HG03108 (cell line): ENCODE data around the gene STK4.
"Not testable (repeated sequence)": the region's sequence is repeated elsewhere in the genome, so short reads cannot be mapped to it uniquely, and the experiment has no call there.

ENCODE experiments used
- ATAC-seq: cut with Tn5 transposase; IDR thresholded peaks from one replicate; pipeline ENCODE4 v1.9.1; 2021; ENCODE audit warnings: moderate library complexity; ENCODE audit not compliant: unreplicated experiment

The STK4 gene

DNA sequence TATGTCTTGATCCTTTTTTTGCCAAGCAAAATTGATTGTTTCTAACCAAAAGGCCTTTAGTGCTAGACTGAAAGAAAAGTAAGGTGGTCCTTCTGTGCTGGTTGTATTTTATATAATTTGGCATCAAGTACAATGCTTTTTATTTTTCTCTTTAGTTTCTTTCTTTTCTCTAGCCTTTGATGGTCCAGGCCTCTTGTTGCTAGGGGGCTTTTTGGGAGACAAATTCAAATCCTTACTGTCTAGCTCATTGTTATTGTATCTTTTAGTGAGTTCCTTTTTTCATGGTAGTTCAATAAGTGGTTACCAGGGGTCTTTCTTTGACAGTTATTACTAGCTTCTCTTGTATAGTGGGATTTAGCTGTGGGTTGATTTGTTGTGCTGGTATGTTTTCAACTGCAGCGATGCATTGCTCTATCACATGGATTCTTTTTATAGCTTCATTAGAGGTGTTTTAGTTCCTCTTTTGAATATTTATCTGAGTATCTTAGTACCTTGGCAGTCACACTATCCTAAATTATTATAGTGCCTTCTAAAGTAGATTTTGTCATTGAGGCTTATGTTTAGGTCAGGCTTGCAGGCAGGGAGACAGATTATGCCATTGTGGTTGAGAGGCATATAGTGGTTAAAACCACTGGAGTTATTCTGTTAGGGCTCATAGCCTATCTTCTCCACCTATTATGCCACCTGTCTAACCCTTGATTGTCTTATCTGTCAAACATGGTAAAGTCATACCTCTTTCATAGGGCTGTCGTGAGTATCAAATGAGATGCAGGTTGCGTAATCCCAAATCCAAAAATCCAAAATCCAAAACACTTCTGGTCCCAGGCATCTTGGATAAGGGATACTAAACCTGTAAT is 85.1 kb downstream of the STK4 start:
- ATAC-seq = no peak

DNA sequence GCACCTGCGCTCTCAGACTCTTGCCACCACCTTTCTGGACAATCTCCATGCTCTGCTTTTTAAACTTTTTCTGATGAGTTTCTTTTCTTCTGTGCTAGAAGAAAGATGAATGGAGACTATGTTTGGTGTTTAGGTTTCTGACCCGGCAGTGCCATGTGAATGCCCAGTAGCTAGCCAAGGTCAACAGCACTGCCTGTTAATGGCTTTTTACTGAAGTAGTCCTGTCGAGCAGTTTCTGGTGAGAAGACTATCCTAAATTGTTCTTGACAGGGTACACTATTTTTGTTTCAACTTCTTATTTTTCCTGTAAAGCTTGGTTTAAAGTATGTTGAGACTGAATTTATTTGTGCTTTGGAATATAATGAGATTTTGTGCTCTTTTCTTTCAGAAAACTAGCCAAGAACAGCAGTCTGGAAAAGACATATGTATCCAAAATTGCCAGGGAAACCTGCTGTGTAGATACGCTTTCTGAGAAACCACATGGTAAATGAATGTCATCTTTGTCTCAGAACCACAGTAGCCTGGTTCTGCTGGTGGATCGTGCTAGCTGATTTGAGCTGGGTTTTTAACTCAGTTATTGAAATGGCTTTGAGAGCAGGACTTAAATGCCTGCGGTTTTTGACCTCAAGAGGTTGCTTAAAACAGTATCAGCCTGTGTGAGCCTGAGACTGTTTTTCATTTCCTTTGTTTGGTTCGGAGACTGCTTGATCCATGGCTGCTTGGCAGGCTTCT is 86.6 kb downstream of the STK4 start:
- peak; percentile 57 for ATAC-seq

DNA sequence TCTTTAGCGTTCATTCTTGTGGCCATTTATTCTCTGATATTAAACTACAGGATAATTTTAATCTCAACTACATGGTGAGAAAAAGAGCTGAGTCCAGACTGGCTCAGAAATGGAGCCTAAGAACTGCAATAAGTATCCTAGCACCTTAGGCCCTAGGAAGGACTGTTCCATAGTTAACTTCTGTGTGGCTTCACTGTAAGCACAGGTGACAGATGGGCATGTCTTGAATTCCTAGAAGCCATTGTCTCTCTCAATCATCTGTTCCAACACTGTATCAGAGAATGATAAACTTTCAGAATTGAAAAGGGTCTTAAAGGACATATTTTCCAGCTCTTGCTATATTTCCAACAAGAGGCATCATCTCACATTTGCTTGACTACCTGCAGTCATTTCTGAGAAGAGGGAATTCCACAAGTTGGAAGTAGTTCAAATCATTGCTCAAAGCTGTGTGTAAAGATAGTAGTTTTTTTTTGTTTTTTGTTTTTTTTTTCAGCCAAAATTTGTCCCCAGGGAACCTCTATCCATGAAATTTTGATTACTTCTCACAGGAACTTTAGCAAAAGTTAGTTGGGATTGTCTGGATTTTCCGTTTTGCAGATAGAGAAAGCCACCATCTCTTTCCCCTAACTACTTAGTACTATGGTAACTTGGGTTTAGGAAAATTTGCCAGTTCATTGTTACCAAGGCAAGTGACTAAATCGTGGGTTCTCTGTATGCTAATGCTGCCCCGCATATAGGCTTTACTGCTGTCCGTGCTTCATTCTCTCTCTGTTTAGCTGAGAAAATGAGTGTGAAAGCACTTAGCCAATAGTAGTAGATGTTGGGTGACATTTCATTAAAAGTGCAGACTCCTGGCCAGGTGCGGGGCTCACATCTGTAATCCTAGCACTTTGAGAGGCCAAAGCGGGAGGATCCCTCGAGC is 87.4 kb downstream of the STK4 start:
- no peak for ATAC-seq

DNA sequence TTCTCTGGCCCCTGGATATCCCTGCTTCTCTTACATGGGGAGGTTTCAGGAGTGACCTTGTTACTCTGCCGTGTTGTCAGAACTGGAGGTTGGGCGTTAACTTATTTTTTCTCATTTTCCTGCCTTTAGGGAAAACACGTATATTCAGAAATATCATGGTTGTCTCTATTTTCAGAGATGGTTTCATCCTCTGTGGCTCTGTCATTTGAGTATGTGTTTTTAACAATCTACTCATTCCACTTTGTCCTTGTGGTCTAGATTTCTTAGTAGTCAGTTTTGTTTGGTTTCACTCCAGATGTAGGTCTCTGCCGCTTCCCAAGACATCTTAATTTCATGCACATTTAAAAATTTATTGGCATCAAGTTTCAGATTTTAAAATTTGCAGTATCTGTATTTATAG is 88.7 kb downstream of the STK4 start:
- ATAC-seq = no peak

DNA sequence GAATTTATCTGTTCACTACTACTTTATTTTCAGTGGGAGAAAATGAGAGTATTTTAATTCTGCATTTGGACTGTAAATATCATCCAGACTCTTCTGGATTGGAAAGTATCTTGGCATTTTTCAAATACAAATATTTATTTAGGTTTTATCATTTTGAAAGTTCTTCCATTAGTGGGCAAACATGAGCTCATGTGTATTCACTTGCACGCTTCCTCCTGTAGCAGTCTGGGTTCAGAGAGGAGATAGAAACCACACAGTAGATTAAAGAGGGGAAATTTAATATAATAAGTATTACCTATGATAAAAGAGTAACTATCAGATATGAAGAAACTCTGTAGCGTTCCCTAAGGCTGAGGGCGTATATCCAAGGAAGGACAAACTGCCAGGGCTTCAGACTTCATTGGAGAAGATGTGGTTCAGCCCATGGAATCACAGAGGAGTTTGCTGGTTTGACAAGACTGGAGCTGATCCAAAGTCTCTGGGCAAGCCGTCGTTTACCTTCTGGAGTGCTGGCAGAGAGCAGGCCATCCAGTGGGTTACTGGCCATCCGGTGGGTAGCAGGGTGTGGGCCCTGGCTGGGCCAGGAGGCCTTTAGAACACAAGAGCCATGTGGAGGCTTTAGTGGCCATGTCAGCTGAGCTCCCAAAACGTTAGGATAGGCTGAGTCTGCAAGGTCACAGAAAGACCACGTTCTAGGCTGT is 90.3 kb downstream of the STK4 start:
- no peak for ATAC-seq

DNA sequence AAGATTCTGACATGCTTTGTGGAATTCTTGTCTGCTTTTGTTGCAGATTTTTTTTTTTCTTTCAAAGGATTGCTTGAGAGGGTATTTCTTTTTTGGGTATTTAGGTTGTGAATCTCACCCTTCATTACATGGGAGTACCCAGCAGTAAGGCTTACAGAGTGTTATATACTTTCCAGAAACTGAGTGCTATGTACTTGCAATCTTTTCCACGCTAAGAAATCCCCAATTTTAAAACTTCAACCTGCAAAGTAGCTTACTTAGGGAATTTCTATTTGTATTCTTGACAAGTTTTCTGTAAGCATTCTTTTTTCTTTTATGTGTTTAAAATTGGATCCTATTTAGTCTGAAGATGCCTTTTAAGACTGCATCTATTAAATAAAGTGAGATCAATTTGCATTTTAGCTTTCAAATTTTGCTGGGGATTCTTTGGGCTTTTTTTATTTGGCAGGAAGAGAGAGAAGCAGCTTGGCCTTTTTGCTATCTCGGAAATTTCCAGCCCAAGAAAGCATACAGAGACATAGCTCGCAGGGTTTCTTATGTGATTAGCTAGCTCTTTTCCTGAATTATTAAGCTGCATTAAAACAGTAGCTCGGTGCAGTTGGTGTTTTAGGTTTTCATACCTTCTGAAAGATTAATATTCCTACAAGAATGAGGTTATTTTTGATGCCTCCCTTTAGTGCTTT is 92.0 kb downstream of the STK4 start:
- no peak for ATAC-seq

DNA sequence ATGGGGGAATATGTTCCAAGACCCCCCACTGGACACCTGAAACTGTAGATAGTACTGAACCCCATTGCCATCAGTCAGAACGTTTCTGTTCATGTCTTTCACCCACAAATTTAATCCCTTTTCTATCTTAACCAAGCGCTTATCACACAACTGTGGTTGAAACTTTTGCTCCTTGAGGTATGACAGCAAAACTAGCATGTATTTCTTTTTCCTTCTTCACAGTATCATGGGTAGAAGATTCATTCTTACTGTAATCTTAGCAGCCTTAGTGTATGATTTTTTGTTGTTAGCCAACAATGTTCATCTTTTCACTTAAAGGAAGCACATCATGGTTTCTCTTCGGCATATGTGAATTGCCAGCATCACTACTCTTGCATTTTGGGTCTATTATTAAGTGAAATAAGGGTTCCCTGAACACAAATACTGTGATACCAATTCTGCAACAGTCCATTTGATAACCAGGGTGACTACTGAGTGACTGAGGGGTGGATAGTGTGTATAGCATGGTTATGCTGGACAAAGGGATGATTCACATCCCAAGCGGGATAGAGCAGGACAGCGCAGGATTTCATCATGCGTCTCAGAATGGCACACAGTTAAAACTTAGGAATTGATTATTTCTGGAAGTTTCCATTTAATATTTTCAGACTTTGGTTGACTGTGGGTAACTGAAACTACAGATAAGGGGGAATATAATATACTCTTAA is 92.9 kb downstream of the STK4 start:
- ATAC-seq = no peak

DNA sequence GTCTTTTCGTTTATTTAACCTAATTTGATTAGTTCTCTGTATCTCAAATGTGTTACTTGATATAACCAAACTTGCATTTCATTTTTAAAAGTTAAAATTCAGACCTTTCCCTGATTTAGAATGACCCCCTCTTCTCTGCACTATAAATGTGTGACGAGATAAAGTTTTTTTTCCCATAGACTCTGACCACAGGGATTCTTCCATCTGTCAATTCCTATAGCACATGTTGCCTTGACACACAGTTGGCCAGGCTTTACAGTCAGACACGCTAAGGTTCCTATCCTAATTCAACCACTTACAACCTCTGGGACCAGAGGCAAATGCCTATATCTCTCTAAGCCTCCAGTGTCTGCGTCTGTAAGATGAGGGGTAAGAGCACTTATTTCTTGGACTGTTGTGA is 94.0 kb downstream of the STK4 start:
- no peak for ATAC-seq

DNA sequence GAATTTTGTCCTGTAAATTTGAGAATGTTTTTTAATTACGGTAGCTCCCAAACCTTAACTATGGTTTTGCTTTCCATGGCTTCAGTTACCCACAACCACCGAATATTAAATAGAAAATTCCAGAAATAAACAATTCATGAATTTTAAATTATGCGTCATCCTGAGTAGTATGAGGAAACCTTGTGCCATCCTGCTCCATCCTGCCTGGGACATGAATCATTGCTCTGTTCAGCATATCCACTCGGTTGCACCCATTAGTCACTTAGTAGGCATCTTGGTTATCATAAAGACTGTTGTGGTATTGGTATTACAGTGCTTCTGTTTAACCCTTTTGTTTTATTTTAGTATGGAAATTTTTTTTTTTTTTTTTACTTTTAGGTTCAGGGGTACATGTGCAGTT is 94.9 kb downstream of the STK4 start:
- no peak for ATAC-seq

DNA sequence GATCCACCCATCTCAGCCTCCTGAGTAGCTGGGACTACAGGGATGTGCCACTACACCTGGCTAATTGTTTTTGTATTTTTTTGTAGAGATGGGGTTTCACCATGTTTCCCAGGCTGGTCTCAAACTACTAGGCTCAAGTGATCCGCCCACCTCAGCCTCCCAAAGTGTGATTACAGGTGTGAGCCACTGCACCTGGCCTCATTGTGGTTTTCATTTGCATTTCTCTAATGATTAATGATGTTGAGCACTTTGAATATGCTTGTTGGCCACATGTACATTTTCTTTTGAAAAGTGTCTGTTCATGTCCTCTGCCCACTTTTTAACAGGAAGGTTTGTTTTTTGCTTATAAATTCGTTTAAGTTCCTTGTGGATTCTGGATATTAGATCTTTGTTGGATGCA is 96.8 kb downstream of the STK4 start:
- ATAC-seq = not testable (repeated sequence)

DNA sequence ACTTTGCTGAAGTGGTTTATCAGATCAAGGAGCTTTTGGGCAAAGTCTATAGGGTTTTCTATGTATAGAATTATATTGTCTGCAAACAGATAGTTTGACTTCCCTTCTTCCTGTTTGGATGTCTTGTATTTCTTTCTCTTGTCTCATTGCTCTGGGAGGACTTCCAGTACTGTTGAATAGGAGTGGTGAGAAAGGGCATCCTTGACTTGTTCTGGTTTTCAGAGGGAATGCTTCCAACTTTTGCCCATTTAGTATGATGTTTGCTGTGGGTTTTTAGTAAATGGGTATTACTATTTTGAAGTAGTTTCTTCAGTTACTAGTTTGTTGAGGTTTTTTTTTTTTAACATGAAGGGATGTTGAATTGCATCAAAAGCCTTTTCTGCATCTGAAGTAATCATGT is 98.5 kb downstream of the STK4 start:
- no peak for ATAC-seq

DNA sequence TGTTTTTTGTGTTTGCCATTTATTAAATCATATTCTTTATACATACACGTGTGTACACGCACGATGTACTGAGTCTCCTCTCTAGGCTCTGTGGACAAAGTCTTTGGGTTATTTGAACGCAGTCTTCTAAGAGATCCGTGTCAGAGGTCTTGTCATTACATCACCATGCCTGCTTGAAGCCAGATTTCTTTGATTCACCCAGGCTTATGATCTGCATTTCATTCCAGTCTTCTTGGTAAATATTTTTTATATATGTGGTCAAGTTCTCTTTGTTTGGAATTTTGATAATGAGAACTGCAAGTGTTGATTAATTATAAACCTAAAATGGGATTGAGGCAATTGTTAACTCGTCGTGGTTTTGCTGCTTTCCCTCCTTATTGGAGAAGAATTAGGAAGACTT is 100.1 kb downstream of the STK4 start:
- ATAC-seq = no peak

DNA sequence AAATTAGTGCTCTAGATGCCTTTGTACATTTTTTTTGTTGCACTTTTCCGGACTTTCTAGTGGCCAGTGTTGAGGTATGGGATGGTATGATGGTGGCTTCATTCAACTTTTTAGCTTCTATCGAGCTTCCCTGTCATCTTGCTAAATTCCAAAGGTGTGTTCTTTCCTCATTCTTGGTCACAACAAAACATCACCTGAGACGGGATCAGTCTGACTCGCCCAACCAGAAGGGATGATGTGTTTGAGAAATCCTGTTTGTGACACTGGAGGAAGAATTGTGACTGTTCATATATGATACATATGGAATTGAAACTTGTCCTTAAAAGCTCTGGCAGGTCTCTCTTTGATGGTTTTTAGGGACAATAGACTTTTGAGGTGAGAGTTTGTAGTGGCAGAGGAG is 100.8 kb downstream of the STK4 start:
- no peak for ATAC-seq

DNA sequence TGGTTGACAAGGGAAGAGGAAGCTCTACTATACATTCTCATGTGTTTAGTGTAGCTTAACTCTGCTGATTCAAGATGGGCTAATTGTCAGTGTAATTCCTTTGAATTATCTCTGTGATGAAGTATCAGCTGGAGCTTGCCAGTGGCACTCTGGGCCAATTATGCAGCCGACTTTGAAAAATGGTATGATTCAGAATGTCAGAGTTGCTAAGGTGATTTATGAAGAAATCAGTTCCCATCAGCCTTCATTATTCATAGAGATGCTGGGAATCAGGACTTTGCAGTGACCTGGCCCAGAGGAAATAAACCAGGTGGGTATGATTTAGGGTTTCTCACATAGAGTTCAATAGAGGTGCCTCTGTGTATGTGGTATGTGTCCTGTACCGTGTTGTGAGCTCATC is 101.2 kb downstream of the STK4 start:
- ATAC-seq = no peak

DNA sequence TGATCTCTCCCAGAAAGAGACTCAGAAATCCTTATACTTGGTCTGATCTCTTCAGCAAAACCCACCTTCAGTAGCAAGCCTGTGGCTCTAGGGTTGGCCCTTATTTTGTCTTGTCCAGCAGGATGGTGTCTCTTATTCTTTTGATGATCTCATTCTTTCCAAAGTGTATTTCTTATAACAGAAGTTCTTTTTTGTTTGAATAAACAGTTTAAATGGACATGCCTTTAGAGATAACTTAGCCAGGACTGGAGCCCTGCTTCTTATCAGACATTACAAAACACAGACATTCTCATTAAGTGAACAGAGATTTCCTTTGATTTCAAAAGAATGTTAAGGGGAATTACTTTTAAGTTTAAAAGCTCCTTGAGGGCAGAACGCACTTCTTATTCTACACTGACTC is 102.9 kb downstream of the STK4 start:
- ATAC-seq = no peak

DNA sequence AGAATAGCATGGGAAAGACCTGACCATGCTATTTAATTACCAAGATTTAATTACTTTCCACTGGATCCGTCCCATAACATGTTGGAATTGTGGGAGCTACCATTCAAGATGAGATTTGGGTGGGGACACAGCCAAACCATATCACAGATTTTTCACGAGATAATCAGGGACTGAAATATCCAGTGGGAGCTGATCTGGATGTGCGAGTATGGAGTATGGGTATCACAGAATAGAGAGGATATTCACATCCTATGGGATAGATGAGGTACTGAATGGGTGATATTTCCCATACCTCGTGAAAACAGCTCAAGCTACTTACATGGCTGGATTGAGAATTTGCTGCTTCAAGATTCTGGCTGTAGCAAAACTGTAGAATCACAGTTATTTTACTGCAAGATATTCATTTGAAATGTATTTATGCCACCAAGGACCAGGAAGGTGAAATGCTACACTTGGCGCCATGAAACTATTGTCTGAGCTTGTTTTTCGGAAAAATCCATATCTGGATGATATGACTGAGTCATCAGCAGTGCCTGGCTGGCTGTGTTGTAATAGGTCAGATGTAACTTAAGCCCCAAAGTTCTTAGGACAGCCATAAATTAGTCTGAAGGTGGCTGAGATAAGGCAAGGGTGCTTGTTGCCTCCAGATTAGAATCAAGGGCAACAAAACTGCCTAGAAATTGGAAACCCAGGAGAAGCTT is 104.8 kb downstream of the STK4 start:
- ATAC-seq = no peak

DNA sequence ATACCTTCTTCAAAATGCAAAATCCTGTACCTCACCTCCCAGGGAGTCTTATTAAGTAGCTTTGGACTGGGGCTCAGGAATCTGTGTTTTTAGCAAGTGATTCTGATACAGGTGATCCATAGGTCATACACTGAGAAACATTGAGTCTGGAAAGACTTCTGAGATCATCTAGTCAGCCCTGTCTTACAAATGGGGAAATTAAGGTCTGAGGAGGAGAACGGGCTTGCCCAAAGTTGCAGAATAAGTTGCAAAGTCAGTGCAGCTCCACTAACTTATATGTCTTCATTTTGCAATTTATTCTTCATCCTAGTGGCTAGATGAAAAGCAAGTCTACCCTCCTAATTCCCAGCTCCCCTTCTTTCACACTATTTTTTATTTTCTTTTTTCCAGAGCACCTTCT is 105.8 kb downstream of the STK4 start:
- no peak for ATAC-seq

DNA sequence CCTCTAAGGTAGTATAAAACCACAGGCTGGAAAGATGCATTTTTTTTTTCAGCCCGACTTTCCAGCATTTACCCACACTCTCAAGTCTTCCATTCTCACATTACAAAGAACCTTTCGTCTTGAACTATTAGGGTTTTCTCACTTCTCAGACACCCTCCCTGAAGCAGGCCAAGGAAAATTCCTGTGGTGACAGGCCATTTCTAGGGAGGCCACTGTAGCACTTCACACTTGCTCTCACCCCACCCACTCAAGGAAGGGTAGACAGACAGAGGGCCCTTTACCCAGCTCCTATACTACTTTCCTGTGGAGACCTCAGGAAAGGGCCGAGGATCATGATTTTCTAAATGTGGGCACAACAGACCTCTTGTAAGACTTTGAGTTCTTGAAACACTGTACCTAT is 106.9 kb downstream of the STK4 start:
- no peak for ATAC-seq

DNA sequence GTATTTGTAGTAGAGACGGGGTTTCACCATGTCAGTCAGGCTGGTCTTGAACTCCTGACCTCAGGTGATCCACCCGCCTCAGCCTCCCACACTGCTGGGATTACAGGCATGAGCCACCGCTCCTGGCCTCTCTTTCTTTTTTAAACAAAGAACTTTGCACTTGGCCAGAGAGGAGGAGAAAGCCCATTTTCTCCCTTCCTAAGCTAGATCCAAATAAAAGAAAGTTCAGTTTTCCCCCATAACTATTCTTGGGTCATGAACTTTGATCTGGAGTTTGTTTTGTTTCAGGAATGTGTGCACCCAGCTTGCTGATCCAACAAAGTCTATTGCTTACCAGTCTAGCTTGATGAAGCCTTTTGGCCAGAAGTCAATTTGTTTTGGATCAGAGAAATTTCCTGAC is 111.2 kb downstream of the STK4 start:
- ATAC-seq = no peak
